NCI-H524 (cell line): ENCODE results near the gene GID8.

Experiments used
- DNase-seq, 2 experiments: peaks; one replicate each; lab custom pipeline; 2025; lab: John Stamatoyannopoulos, UW

Gene GID8

DNA sequence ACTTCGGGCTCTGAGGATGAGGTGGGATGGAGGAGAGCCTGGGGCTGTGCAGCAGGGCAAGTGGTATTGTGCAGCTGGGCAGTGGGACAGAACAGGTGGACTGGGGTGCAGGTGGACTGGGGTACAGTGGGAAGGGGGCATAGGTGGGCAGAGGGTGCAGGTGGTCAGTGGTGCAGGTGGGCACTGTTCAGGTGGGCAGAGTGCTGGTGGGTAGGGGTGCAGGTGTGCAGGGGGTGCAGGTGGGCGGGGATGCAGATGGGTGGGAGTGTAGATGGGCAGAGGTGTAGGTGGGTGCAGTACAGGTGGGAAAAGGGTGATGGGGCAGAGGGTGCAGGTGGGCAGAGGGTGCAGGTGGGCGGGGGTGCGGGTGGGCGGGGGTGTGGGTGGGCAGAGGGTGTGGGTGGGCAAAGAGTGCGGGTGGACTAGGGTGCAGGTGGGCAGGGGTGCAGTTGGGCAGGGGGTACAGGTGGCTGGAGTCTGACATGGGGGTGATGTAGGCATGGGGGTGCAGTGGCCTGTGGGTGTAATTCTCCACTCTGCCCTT lies 48.4 kb downstream of the GID8 start:
- no peak for DNase-seq

DNA sequence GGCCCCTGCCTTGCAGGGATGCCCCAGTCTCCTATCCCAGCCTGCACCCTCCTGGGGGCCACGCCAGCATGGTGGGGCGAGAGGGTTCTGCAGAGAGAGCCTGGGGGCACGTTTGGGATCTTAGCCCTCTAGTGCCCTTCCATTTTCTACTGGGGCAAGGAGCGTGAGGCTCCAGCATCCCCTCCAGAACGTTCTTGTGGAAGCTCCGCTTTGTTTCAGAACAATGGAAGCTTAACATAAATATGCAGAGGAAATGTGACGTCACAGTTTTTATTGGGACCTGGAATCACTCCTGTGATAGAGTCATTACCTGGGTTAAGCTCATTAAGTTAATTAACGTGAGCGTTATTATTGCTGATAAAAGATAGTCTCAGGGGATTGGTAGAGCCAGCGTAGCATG lies 49.2 kb downstream of the GID8 start:
- no peak for DNase-seq

DNA sequence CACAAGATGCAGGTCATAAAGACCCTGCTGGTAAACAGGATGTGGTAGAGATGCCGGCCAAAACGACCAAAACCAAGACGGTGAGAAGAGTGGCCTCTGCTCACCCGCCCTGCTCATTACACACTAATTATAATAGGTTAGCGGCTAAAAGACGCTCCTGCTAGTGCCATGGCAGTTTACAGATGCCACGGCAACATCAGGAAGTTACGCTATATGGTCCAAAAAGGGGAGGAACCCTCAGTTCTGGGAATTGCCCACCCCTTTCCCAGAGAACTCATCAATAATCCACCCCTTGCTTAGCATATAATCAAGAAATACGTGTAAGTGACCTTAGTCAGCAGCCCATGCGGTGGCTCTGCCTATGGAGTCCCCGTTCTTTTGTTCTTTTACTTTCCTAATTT lies 51.3 kb downstream of the GID8 start:
- no peak for DNase-seq

GRCh38 chr20:62990306-62990825 lies 52.4 kb downstream of the GID8 start:
- DNase-seq = no peak

DNA sequence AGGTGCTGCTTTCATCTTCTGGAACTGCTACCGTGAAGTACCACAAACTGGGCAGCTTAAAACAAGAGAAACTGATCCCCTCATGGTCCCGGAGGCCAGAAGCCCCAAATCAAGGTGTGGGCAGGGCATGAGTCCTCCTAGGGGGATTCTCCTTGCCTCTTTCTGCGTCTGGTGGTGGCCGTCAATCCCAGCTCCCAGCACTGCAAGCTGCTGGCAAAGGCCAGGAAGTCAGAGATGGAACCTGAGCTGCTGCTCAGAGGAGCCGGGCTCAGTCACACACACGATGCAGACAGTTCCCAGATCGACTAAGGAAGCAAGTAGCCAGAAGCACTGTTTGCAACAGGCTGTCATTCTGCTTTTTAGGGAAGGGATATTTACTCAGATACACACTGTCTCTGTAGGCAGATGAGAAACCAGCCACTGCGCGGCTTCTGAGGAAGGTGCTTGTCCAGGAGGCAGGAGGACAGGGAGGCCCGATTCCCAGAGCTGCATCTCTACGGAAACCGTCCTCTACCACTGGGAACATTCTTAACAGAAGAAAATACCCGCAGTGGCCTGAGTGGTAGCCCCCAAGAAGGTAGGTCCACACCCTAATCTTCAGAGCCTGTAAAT lies 53.4 kb downstream of the GID8 start:
- DNase-seq = no peak

GRCh38 chr20:62991863-62992262 lies 53.9 kb downstream of the GID8 start:
- DNase-seq = no peak

GRCh38 chr20:62993856-62994494 lies 56.0 kb downstream of the GID8 start:
- DNase-seq = peak; percentile 61 to 81

- no peak for DNase-seq
These were observed 56.9 kb downstream of the GID8 start for GRCh38 chr20:62994869-62995281.

GRCh38 chr20:62995481-62995880 lies 57.5 kb downstream of the GID8 start:
- DNase-seq = no peak

DNA sequence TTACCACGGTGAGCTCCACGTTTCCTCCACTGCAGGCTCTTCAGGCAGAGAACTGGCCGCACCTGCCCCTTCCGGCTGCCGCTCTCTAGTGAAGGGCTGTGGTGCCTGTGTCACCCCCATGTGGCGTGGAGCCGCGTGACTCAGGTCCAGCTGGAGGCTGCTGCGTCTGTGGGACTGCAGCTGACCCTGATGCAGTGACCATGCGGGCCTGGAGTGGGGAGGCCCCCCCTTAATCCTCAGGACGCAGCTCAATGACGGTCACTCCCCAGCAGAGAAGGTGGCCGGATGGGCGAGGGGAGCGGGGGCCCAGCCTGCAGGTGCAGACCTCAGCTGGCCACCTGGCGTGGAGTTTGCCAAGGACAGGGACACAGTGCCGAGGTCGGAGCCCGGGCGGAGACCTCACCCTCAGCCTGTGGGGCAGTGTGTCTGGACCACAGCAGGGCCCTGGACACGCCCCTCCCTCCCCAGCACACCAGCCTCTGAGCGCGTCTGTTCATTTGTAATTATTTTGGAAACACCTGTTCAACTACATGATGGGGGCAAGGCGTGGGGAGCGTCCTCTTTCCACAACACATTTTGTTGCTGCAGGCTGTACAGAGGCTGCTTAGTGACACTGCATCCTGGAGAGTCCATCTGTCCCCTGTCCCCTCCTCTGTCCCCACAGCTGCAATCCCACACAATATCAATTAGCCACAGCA lies 58.1 kb downstream of the GID8 start:
- peak; percentile 69 to 92 for DNase-seq

- no peak for DNase-seq
These were observed 58.6 kb downstream of the GID8 start for GRCh38 chr20:62996596-62996982.

DNA sequence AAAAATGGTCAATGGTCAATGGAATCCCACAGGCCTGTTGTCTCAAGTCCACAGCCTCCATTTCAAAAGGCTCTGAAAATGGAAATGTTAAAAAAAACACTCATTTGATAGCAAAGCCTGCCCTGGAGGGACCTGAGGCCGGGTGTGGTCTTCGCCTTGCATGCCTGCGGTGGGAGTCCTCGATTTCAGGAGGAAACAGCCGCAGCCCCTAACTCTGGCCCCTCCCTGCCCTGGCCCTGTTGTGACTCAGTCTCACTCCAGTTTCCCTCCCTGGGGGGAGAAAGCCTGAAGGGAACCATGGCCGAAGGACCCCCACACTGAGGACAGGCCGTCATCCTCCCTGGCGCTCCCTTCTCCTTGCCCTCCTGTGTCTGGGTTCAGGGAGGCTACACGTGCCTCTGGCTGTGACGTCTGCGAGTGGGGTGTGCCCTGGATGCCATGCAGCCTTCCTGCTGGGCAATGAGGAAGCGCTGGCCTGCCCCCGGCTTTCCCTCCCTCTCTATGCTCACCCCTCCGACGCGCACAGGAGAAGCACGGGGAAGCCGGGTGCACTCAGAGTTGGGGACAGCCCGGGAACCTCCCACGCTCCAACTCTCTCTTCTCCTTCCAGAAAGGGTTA lies 59.6 kb downstream of the GID8 start:
- no peak for DNase-seq
